NCI-H1694 treated with DMSO at 0.1 percent for 48 hours (cell line): ENCODE results near the gene ZGPAT.

Experiments
- DNase-seq: peaks from one replicate; lab custom pipeline; 2025; lab: John Stamatoyannopoulos, UW

ZGPAT gene

DNA sequence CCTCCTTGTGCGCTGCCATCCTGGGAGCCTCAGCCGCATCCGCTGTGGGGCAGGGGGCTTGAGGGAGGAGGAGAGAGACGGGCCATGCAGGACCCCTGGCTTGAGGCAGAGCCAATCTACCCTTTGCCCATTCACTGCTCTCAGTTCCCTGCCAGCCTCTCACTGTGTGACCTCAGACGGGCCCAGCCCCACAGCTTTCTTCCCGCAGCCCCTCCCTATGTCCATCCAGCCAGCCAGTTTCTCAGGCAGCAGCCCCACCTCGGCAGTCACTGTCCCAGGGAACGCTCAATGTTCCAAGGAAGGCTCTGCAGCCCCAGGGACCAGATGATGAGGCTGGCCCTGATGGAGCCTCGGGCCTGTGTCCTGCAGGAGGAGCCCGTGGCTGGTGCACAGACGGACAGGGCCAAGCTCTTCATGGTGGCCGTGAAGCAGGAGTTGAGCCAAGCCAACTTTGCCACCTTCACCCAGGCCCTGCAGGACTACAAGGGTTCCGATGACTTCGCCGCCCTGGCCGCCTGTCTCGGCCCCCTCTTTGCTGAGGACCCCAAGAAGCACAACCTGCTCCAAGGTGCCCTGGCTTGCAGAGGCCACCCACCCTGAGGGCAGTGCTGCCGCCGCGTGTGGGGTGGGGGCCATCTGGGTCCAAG is 15.3 kb upstream of the ZGPAT start:
- no peak for DNase-seq

DNA sequence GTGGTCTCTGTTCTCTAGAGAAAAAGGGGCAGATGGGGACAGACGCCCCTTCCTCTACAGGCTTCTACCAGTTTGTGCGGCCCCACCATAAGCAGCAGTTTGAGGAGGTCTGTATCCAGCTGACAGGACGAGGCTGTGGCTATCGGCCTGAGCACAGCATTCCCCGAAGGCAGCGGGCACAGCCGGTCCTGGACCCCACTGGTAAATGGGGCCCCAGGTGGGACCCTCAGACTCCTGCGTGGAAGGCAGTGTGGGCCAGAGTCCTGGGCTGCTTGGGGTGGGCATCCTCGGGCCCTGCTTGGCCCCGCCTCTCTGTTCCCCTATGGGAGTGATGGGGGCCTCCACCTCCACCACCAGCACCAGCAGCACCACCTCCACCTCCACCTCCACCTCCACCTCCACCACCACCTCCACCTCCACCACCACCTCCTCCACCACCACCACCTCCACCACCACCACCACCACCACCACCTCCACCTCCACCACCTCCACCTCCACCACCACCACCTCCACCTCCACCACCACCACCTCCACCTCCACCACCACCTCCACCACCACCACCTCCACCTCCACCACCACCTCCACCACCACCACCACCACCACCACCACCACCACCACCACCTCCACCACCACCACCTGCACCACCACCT is 14.6 kb upstream of the ZGPAT start:
- DNase-seq, result no peak

DNA sequence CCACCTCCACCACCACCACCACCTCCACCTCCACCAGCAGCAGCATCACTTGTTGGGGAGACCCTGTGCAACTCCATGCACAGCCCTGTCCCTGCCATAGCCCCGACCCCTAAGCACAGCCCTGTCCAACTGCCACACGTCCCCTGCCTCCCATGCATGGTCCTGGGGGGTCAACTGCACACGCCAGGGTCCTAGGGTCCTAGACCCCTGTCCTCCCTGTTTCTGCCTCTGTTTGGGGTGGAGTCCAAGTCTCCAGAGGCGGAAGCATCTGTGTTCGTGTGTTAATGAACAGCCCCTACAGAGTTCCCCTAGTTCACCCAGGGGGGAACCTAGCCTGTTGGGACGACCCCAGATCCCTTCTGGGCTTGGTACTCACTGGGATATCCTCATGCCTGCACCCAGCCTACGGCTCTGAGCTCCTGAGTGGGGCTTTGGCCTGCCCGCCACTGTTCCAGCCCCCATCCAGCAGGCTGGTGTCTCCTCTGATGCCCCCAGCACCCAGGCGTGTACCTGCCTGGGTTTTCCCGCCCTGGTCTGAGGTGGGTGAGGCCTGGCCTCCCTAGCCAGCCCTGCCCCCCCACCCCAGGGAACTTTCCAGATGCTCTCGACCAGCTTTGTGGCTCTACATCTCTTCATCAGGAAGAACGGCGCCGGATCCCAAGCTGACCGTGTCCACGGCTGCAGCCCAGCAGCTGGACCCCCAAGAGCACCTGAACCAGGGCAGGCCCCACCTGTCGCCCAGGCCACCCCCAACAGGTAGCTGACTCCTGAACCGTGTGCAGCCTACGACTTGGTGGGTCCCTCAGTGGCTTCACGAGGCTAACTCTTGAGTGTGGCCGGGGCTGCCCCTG is 13.9 kb upstream of the ZGPAT start:
- DNase-seq, result no peak

DNA sequence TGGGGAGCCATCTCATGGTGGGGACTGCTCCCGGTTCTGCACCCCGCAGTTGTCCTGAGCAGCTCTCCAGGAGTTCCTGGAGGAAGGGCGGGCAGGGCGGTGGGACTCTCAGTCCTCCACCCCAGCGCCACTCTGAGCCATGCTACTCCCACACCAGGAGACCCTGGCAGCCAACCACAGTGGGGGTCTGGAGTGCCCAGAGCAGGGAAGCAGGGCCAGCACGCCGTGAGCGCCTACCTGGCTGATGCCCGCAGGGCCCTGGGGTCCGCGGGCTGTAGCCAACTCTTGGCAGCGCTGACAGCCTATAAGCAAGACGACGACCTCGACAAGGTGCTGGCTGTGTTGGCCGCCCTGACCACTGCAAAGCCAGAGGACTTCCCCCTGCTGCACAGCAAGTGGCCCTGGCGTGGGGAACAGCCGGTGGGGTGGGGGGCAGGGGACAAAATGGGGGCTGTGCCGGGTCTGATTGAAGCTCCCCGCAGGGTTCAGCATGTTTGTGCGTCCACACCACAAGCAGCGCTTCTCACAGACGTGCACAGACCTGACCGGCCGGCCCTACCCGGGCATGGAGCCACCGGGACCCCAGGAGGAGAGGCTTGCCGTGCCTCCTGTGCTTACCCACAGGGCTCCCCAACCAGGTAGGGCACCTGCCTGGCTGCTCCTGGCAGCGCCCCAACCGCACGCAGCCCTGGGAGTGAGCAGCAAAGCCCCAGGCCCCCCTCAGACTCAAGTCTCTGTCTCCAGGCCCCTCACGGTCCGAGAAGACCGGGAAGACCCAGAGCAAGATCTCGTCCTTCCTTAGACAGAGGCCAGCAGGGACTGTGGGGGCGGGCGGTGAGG is 13.0 kb upstream of the ZGPAT start:
- DNase-seq, result no peak

DNA sequence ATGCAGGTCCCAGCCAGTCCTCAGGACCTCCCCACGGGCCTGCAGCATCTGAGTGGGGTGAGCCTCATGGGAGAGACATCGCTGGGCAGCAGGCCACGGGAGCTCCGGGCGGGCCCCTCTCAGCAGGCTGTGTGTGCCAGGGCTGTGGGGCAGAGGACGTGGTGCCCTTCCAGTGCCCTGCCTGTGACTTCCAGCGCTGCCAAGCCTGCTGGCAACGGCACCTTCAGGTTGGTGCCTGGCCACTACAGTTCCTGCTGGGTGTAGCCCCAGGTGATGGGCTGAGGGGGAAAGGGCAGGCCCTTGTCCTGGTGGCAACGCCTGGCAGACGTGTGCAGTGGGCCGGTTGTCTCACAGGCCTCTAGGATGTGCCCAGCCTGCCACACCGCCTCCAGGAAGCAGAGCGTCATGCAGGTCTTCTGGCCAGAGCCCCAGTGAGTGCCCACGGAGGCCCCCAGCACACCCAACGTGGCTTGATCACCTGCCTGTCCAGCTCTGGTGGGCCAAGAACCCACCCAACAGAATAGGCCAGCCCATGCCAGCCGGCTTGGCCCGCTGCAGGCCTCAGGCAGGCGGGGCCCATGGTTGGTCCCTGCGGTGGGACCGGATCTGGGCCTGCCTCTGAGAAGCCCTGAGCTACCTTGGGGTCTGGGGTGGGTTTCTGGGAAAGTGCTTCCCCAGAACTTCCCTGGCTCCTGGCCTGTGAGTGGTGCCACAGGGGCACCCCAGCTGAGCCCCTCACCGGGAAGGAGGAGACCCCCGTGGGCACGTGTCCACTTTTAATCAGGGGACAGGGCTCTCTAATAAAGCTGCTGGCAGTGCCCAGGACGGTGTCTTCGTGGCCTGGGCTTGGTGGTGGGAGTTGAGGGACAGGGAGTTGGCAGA is 12.2 kb upstream of the ZGPAT start:
- no peak for DNase-seq

DNA sequence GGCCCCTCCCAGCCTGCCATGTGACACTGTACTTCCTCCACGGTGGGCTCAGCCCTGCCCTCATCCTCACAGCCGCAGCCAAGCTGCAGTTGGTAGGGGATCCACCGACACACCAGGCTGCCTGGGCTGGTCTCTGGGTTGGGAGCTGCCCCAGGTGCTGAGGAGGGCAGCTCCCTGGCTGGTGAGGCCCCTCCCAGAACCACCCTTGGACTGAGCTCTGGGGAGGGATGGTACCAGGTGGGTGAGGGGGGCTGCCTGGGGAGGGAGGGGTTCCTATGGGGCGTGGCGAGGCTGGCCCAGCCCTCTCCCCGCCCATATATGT is 11.6 kb upstream of the ZGPAT start:
- no peak for DNase-seq

DNA sequence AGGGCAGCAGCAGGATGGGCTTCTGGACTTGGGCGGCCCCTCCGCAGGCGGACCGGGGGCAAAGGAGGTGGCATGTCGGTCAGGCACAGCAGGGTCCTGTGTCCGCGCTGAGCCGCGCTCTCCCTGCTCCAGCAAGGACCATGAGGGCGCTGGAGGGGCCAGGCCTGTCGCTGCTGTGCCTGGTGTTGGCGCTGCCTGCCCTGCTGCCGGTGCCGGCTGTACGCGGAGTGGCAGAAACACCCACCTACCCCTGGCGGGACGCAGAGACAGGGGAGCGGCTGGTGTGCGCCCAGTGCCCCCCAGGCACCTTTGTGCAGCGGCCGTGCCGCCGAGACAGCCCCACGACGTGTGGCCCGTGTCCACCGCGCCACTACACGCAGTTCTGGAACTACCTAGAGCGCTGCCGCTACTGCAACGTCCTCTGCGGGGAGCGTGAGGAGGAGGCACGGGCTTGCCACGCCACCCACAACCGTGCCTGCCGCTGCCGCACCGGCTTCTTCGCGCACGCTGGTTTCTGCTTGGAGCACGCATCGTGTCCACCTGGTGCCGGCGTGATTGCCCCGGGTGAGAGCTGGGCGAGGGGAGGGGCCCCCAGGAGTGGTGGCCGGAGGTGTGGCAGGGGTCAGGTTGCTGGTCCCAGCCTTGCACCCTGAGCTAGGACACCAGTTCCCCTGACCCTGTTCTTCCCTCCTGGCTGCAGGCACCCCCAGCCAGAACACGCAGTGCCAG is 11.0 kb upstream of the ZGPAT start, which contains the start of gene TNFRSF6B:
TSS of gene TNFRSF6B (plus strand) at position 25 of the 729 bp plus-strand sequence. CDS start at position 141, 116 bp downstream.
- no peak for DNase-seq

DNA sequence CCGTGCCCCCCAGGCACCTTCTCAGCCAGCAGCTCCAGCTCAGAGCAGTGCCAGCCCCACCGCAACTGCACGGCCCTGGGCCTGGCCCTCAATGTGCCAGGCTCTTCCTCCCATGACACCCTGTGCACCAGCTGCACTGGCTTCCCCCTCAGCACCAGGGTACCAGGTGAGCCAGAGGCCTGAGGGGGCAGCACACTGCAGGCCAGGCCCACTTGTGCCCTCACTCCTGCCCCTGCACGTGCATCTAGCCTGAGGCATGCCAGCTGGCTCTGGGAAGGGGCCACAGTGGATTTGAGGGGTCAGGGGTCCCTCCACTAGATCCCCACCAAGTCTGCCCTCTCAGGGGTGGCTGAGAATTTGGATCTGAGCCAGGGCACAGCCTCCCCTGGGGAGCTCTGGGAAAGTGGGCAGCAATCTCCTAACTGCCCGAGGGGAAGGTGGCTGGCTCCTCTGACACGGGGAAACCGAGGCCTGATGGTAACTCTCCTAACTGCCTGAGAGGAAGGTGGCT is 10.4 kb upstream of the ZGPAT start:
- no peak for DNase-seq

DNA sequence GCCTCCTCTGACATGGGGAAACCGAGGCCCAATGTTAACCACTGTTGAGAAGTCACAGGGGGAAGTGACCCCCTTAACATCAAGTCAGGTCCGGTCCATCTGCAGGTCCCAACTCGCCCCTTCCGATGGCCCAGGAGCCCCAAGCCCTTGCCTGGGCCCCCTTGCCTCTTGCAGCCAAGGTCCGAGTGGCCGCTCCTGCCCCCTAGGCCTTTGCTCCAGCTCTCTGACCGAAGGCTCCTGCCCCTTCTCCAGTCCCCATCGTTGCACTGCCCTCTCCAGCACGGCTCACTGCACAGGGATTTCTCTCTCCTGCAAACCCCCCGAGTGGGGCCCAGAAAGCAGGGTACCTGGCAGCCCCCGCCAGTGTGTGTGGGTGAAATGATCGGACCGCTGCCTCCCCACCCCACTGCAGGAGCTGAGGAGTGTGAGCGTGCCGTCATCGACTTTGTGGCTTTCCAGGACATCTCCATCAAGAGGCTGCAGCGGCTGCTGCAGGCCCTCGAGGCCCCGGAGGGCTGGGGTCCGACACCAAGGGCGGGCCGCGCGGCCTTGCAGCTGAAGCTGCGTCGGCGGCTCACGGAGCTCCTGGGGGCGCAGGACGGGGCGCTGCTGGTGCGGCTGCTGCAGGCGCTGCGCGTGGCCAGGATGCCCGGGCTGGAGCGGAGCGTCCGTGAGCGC is 9.8 kb upstream of the ZGPAT start:
- DNase-seq, result no peak

DNA sequence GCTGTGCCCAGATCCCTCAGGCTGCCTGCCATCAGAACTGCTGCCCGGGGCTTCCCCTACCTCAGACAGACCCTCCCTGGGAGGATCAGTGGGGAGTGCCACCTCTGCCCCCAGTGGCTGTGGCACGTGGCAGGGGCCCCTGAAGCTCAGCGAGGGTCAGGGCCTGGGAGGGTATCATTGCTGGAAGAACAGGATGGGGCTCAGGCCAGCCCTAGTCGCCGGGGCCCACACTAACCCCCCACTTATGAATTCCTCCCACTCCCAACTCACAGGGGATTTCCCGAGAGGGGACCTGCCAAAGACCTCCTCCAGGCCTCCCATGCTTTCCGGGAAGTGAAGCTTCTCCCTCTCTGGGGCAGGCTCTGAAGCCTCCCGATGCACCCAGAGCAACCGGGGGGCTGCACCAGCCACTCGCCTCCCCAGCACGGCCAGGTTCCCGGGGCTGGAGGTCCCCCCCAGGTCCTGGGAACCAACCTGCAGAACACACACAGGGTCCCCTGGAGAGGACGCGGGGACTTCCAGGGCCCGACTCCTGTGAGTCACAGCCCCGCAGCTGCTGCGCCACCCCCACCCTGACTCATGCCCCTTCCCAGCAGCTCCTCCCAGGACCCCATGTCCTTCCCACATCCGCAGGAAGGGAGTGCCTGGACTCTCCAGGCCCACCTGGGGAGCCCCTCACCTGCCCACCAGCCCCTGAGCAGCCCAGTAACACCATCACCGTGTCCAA is 8.9 kb upstream of the ZGPAT start:
- DNase-seq, result no peak

DNA sequence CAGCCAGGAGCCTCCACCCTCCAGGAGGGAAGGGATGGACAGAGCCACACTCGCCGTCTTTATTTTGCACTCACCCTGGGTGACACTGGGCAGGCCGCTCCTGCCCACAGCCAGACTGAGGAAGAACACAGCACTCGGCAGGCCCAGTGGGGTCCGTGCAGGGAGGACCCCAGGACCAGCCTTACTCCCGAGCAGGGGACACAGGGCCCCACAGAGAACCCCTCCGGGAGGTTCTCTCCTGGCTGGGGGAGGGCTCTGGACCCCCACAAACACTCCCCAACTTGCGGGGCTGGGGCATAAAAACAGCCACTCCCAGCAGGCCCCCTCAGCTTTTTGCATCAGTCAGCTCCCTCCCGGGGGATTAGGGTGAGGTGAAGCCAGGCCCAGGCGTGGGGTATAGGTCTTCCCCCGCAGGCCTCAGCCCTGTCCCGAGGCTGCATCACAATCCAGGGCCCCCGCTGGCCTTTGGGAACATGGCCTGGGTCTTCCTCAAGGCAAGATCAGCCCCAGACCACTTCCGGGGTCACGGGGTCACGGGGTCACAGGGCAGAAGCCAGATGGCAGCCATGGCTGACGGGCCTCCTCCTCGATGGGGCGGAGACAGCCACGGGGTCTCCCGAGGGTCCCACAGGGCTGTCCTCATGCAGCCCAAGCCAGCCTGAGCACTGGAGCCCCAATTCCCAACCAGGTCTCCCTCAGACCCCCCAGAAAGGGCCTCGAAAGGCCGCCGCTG is 8.2 kb upstream of the ZGPAT start:
- DNase-seq, result no peak

DNA sequence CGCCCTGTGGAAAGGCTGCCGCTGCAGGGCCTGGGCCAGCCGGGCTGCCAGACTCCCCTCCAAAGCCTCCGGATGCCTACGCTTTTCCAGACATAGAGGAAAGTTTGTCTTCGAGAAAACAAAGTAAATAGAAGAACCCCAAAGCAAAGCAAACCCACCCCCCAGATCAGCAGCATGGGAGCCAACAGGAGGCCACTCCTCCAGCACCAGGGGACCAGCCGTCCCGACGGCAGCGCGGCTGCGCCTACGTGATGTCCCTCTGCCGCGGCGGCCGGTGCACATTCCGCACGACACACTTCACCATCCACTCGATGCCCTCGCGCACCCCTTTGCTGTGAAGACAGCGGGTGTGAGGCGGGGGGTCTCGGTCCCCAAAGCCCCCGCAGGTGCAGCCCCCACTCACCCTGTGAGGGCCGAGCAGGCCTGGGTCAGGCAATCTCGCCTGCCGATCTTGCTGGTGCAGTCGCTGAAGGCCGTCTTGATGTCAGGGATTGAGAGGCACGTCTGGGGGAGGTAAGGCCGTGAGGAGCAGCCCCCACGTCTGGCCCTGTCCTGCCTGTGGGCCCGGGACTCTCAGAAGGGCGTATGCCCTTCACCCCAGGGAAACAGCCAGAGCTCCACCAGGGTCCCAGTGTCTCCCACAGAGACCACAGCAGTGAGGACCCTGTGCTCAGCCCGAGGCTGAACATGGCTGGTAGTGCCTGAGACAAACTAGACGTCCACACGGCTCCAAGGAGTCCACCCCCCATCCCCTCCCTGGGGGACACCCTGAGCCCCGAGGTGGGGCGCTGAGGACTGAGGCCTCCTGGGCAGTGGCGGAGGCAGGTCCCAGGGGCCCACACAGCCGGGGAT is 7.4 kb upstream of the ZGPAT start:
- DNase-seq, result no peak

DNA sequence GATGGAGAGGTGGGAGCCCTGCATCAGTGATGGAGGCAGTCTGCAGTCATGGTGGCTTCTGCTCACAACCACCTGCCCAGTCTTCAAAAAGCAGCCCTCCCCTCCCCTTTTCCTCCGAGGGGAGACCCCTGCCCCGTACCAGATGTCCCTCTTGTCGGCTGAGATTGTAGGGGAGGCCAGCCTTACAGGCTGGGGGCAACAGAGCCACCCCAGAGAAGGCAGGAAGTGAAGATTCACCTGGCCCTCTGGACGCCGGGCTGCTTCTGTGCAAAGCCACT is 6.8 kb upstream of the ZGPAT start:
- DNase-seq, result no peak

DNA sequence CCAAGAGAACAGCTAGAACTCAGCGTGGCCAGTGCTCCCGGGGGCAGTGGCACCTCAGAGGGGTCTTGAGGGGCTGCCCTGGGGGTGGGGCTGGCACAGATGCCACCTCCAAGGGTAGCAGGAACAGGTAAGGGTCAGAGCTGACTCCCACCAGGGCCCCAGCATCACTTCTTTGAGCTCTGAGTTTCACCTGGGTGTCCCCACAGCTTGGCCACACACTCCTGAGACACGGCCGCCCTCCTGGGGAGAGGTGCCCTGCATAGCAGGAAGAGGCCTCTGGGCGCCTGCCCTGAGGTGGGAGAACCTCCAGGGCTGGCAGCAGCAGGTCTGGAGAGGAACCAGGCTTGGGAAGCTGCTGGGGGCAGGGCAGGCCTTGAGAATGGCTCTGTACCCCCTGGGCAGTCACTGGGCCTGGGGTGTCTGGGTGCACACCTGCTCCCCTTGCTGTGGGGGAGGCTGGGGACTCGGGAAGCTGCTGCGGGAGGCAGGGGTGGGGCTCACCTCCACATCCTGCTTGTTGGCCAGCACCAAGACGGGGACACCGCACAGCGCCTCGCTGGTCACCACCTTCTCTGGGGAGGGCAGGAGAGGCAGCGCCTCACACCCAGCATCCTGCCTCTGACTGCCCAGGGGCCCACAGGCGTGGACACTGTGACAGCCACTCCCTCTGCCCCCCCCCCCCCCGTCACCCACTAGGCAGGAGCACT is 6.4 kb upstream of the ZGPAT start:
- DNase-seq, result no peak

DNA sequence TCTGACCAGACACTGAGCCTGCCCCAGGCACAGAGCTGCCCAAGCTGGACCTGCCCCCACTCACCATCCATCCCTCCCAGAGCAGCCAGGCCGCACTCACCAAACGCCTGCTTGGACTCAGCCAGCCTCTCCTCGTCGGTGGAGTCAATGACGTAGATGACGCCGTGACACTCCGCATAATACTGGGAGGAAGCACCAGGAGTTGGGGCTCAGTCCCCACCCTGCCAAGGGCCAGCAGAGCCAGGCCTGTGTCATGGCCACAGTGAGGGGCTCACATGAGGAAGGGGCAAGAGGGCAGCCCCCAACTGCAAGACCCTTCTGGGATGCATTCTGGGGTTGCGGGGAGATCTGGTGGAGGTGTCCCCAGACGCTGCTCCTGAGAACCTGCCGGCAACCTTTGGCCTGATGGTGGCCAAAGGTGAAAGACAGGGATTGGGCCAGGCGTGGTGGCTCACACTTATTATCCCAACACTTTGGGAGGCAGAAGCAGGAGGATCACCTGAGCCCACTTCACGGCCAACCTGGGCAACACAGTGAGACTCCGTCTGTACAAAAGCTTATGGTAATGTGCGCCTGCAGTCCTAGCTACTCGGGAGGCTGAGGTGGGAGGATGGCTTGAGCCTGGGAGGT is 5.7 kb upstream of the ZGPAT start:
- DNase-seq, result no peak

DNA sequence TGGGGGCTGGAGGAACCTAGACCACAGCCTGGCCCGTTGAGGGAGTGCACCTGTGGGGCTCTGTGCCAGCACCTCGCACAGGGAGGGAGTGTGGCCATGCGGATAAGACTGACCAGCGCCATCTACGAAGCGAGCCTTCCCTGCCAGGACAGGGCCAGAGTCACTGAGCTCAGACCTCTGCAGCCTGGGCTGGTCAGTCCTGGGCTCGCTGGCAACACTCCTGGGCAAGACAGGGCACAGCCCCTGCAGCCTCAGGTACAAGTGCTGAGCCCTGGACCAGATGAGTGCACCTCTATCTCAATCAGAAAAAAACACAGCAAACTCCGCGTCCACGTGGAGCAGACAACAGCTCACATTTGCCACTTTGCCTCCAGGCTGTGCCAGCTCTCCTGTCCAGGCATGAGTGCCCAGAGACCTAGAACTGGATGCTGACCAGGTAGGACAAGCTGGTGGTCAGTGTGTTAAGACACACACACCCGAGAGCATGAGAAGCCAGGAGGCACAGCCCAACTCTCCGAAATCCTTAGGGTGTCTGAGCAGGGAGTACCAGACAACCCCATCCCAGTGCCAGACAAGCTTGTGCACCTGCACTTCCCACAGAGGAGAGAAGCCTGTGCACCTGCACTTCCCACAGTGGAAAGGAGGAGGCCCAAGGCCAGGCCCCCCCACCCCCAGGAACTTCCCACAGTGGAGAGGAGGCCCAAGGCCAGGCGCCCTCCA is 4.9 kb upstream of the ZGPAT start:
- DNase-seq, result no peak
